Activated CD4-positive, alpha-beta T cell treated with anti-CD3 and anti-CD28 coated beads for 36 hours (primary cell): ENCODE measurements around the gene IGFBP4. TPM values are rescaled to one million over a fixed set of nuclear protein-coding genes. Genes with fewer than 3 reads are reported as not detected.

Source experiments
- ATAC-seq: fragments of 200-7000 bp; cut with Tn5 transposase; one replicate; pipeline ENCODE4 v1.10.0; 2021; ENCODE audit warnings: mild to moderate bottlenecking, moderate library complexity
- CTCF ChIA-PET: fragments of 350-600 bp; sonication (Branson Sonifier 250); formaldehyde crosslinking; loops from one replicate; lab custom pipeline; 2021; ENCODE audit warnings: antibody characterized with exemption; lab: Charles Lee
- POLR2A ChIA-PET: fragments of 350-600 bp; sonication (Branson Sonifier 250); formaldehyde crosslinking; loops from one replicate; lab custom pipeline; 2021; ENCODE audit warnings: antibody characterized with exemption, inconsistent platforms; lab: Charles Lee
- DNase-seq: peaks from one replicate; pipeline ENCODE4 v3.0.0-alpha.2; 2020
- H3K27ac Mint-ChIP-seq: one replicate; pipeline ENCODE4 v1.8.0; 2021; ENCODE audit warnings: mixed read lengths
- H3K27me3 Mint-ChIP-seq: one replicate; pipeline ENCODE4 v1.8.0; 2021; ENCODE audit warnings: mixed read lengths
- H3K36me3 Mint-ChIP-seq: one replicate; pipeline ENCODE4 v1.8.0; 2021; ENCODE audit warnings: low read depth, mixed read lengths
- H3K4me1 Mint-ChIP-seq: one replicate; pipeline ENCODE4 v1.8.0; 2021; ENCODE audit warnings: mixed read lengths
- H3K4me3 Mint-ChIP-seq: one replicate; pipeline ENCODE4 v1.8.0; 2021; ENCODE audit warnings: mild to moderate bottlenecking, moderate library complexity, mixed read lengths
- H3K9me3 Mint-ChIP-seq: one replicate; pipeline ENCODE4 v1.8.0; 2021; ENCODE audit warnings: low read depth, mixed read lengths
- intact Hi-C, 2 experiments: fragments of 100-400 bp; cut with DNase I in 1 of 2; cut with micrococcal nuclease in 1 of 2; formaldehyde crosslinking; loops; one replicate each; pipeline versions ENCODE4 v1.14.2 to v1.15.1; 2022 to 2024; cut with DNase I, micrococcal nuclease
- total RNA-seq, 2 experiments: library from RNA; stranded (reverse); gene quantifications; one replicate each; pipeline ENCODE4 v1.2.3, GENCODE V29; 2021

The IGFBP4 gene
- total RNA-seq, 2 experiments from 2014 or later: 40.2 to 45.6 TPM

DNA sequence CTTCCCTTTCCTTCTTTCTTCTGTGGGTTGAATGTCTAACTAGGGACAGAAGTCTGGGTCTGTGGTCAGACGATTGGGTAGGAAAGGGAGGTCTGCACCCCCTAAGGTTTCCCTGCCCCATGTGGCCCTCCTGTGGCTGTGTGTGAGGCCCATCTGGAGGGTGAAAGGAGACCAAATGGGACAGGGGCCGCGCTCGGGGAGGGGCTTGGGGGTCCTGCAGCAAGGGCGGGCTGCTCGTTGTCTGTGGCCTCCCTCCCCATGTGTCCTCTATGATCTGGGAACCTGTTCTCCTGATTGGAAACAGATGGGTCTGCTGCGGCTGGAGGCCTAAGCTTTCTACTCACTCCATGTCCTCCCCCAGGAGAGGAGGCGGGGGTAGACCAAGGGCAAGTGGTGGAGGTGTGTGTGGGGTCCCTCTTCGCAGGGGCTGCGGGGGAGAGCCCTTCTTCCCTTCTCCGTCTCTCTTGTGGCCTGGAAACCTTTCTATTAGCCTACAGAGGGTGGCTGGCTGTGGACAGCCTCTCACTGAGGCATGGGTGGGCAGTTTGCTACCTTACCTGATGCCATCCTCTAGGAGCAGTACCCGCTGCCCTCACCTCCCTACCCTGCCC is 18.6 kb downstream of the IGFBP4 start:
- Mint-ChIP-seq H3K9me3 (no peaks in the 10 kb centered on the region), H3K4me1 (no peaks in the 10 kb centered on the region), H3K36me3 (peaks cover 2% of the 10 kb centered on the region), H3K27ac (no peak overlapping the region), H3K27me3 (no peaks in the 10 kb centered on the region), H3K4me3 (no peak overlapping the region)
- intact Hi-C loops: no loop called here
- ChIA-PET POLR2A (interaction anchor here (0.6 kb wide), 1 partner anchor 172 kb away, joined by 7 read pairs; no protein-coding TSS in a partner anchor), CTCF (interaction anchor here (0.7 to 1.3 kb wide), 2 partner anchors 11 to 13 kb away, joined by 3 to 5 read pairs; no protein-coding TSS in a partner anchor)
- ATAC-seq (peak; percentile 10), DNase-seq (no peak)

DNA sequence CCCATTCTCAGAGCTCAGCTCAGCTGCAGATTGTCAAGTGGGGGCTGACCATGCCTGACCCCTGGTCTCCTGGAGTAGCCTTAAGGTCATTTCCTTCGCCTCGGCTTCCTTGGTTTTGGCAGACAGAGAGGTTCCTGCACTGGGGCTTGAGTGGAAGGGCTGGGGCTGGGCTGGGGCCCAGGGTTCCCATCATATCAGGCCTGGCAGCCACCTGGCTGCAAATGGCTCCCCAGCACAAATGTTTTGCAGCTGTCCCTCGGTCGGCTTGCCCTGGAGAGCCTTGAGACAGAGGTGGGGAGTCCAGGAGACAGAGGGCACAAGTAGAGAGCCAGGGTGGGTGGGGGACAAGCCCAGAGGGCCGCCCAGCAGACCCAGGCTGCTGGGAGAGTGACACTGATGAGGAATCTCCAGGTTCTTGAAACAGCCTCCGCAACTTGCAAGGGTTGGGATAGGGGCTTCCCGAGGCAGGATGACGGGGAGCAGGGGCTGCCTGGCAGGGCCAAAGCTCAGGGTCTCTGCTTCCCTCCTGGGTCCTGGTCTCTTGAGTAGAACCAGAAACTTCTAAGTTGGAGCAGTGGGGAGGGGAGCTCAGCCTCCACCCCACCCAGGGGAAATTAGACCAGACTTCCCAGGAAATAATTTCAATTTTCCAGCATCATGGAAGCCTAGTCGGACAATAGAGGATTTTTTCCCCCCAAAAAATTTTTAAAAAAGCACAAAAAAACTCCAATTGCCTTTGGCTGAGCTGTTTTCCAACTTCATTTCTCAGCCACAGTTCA is 19.3 kb downstream of the IGFBP4 start:
- H3K27me3 Mint-ChIP-seq: peaks cover 1% of the 10 kb centered on the region
- H3K9me3 Mint-ChIP-seq: no peaks in the 10 kb centered on the region
- H3K27ac Mint-ChIP-seq: no peak overlapping the region
- H3K36me3 Mint-ChIP-seq: peaks cover 2% of the 10 kb centered on the region
- no peak for ATAC-seq
- H3K4me3 Mint-ChIP-seq: no peak overlapping the region
- CTCF ChIA-PET: interaction anchor here (0.6 to 1.3 kb wide), 5 partner anchors 10 to 99 kb away, joined by 3 read pairs; no protein-coding TSS in a partner anchor
- intact Hi-C loops: no loop called here
- POLR2A ChIA-PET: interaction anchor here (0.6 kb wide), 1 partner anchor 19 kb away, joined by 3 read pairs; no protein-coding TSS in a partner anchor
- no peaks in the 10 kb centered on the region for H3K4me1 Mint-ChIP-seq
- no peak for DNase-seq

DNA sequence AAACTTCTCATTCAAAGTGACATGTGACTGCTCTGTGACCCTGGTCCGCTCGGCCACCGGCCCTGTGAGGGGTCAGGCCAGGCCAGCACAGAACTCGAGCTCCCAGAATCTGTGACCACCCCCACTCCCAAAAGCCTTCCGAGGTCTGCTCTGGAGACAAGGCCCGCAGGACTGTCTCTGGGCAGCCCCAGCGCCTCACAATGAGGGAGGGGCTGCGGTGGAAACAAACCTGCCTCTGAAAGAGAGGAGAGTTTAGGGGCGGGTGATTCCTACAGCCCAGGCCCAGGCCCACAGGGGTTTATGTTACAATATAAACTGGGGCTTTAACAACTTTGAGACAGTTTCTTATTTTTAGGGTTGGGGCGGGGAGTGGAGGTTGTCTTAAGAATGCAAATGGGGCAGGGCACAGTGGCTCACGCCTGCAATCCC is 19.9 kb downstream of the IGFBP4 start:
- Mint-ChIP-seq H3K4me1 (no peaks in the 10 kb centered on the region), H3K4me3 (no peak overlapping the region), H3K27ac (no peak overlapping the region), H3K9me3 (no peaks in the 10 kb centered on the region), H3K36me3 (no peaks in the 10 kb centered on the region), H3K27me3 (peaks cover 2% of the 10 kb centered on the region)
- DNase-seq: no peak
- ATAC-seq: no peak
- ChIA-PET POLR2A (interaction anchor here (0.6 to 0.7 kb wide), 2 partner anchors 19 to 462 kb away, joined by 3 to 5 read pairs; no protein-coding TSS in a partner anchor), CTCF (interaction anchor here (0.6 to 1.3 kb wide), 5 partner anchors 11 to 100 kb away, joined by 3 read pairs; no protein-coding TSS in a partner anchor)
- intact Hi-C loops: no loop called here

DNA sequence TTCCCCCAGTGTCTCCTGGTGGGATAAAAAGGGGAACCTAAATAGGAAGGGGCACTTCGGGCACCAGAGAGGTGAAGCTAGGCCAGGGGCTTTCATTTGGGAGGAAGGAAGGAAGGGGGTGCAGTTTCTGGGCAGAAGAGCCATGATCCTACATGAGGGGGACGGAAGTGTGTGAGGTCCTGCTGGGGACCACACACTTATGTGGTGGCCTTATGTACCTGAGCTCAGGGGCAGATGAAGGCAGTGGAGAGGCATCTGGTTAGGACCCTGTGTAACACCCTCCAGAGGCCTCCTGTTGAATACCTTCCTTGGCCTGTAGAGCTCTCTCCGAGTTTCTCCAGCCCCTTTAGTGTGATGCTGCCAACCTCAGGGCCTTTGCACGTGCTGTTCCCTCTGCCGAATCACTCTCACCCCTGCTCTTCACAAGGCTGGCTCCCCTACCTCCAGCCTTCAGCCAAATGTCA is 21.2 kb downstream of the IGFBP4 start:
- Mint-ChIP-seq H3K27me3 (peaks cover 2% of the 10 kb centered on the region), H3K9me3 (no peaks in the 10 kb centered on the region), H3K4me3 (no peak overlapping the region), H3K4me1 (no peaks in the 10 kb centered on the region), H3K27ac (no peak overlapping the region), H3K36me3 (no peaks in the 10 kb centered on the region)
- intact Hi-C loops: no loop called here
- ChIA-PET POLR2A (no interaction called here), CTCF (interaction anchor here (0.8 to 1.4 kb wide), 5 partner anchors 21 to 95 kb away, joined by 3 to 6 read pairs (median 4); partner anchors contain the start of gene IGFBP4)
- ATAC-seq (no peak), DNase-seq (no peak)

DNA sequence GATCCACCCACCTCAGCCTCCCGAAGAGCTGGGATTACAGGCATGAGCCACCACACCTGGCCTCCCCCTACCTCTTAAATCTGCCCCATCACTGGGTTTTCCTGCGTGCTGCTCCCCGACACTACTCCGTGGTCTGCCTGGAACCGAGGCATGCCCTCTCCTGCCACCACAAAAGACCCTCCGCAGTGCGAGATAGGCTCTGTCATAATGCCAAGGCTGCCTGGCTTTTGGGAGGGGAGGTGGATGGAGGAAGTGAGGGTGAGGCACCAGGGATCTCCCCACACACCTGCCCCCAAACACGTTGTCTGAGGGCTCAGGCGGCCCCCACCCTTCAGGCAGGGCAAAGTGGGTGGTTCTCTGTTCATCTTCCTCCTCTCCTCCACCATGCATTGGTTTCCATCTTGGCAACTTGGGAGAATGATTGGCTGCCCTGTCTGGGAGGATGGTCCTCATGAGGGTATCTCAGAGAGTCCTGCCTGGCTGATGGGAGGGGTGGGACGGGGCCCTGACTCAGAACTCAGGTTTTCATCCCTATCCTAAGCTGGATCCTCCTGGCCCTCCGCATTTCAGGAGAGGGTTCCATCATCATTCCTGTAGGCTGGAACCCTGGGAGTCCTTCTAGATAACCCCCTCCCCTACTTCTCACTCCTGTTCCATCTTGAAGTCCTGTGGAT is 23.2 kb downstream of the IGFBP4 start:
- ATAC-seq: no peak
- intact Hi-C loops: no loop called here
- no peak for DNase-seq
- Mint-ChIP-seq H3K4me1 (no peaks in the 10 kb centered on the region), H3K4me3 (no peak overlapping the region), H3K27ac (no peak overlapping the region), H3K36me3 (no peaks in the 10 kb centered on the region), H3K27me3 (peaks cover 2% of the 10 kb centered on the region), H3K9me3 (no peaks in the 10 kb centered on the region)
- ChIA-PET CTCF (interaction anchor here (0.6 to 1.2 kb wide), 3 partner anchors 12 to 32 kb away, joined by 3 read pairs; no protein-coding TSS in a partner anchor), POLR2A (interaction anchor here (0.6 to 0.8 kb wide), 2 partner anchors 10 to 20 kb away, joined by 4 to 11 read pairs; no protein-coding TSS in a partner anchor)

DNA sequence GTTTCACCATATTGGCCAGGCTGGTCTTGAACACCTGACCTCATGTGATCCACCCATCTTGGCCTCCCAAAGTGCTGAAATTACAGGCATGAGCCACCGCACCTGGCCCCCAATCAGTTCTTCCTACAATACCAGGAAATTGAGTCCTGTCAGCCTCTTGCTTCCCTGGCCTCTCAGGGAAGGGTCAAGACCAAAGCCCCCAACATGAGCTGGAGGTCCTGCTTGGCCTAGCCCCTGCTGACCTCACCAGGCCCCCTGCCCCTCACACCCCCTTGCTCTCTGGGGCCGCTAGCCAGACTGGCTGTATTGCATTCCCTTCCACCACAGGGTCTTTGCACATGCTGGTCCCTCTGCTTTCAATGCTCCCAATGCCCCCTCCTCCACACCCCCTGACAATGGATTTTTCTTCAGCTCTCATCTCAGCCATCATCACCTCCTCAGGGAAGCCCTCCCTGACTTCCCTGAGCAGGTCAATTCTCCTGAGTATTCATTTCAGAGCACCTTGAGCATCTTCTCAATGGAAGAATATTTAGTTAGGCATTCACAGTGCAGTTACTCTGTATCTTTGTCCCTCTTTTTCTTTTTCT is 24.1 kb downstream of the IGFBP4 start:
- intact Hi-C loops: no loop called here
- Mint-ChIP-seq H3K27me3 (peaks cover 2% of the 10 kb centered on the region), H3K36me3 (no peaks in the 10 kb centered on the region), H3K27ac (no peak overlapping the region), H3K9me3 (no peaks in the 10 kb centered on the region), H3K4me1 (no peaks in the 10 kb centered on the region), H3K4me3 (no peak overlapping the region)
- CTCF ChIA-PET: interaction anchor here (0.6 kb wide), 1 partner anchor 33 kb away, joined by 3 read pairs; no protein-coding TSS in a partner anchor
- POLR2A ChIA-PET: interaction anchor here (0.8 kb wide), 1 partner anchor 9 kb away, joined by 4 read pairs; no protein-coding TSS in a partner anchor
- ATAC-seq: no peak
- DNase-seq: no peak

DNA sequence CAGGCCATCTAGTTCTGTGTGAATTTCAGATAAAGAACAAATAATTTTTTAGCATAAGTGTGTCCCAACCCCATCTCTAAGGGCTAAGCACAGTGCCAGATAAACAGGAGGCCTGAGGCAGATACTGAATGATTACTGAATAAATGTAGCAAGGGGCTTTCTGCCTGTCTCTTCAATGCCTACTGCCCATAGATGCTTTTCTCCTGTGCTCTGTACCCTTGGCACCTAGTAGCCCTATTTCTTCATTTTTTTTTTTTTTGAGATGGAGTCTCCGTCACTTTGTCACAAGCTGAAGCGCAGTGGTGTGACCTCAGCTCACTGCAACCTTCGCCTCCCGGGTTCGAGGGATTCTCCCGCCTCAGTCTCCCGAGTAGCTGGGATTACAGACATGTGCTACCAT is 25.3 kb downstream of the IGFBP4 start:
- ChIA-PET POLR2A (no interaction called here), CTCF (interaction anchor here (0.6 kb wide), 1 partner anchor 27 kb away, joined by 5 read pairs; no protein-coding TSS in a partner anchor)
- Mint-ChIP-seq H3K27ac (no peak overlapping the region), H3K4me1 (no peaks in the 10 kb centered on the region), H3K4me3 (no peak overlapping the region), H3K36me3 (no peaks in the 10 kb centered on the region), H3K27me3 (peaks cover 2% of the 10 kb centered on the region), H3K9me3 (no peaks in the 10 kb centered on the region)
- no peak for ATAC-seq
- intact Hi-C loops: no loop called here
- DNase-seq: no peak

DNA sequence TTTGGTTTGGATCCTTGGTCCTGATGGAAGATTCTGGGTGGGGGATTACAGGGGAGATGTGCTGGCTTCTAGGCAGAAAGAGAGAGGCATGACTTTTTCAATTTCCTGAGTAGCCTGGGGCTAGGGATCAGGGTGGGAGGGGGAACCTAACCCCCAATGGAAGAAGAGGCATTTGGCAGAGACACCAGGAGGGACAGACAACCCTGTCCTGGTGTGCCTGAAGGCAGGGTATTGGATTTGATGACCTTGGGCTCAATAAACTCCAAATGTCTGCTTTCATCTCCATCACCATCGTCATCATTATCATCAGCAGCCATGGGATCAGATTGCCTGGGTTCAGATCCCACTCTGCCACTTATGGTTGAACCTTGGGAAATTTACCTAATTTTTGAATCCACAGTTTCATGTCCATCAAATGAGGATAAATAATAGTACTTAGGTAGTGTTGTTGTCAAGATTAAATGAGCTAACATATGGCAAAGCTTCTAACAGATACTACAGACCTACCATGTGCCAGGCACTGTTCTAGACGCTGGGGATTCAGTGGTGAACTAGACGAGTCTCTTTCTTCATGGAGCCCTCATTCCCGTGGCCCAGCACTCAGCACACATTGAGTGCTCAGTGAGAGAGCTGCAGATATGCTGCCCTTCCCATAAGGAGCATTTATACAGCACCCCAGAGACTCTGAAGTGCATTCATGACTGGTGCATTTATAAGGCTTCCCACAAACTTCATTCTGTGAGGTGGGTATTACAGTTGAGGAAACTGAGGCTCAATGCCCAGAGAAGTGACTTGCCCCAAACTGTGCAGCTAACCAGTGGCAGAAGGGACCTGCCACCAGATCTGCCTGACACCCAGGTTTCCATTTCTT is 26.8 kb downstream of the IGFBP4 start:
- POLR2A ChIA-PET: no interaction called here
- no peaks in the 10 kb centered on the region for H3K36me3 Mint-ChIP-seq
- intact Hi-C loops: loop anchor here in 1 of 2 experiments (10.0 kb wide), 1 partner anchor 45 kb away; no protein-coding TSS in a partner anchor
- H3K27me3 Mint-ChIP-seq: peaks cover 2% of the 10 kb centered on the region
- ATAC-seq: no peak
- no peak overlapping the region for H3K27ac Mint-ChIP-seq
- no peaks in the 10 kb centered on the region for H3K4me1 Mint-ChIP-seq
- no peak overlapping the region for H3K4me3 Mint-ChIP-seq
- no peaks in the 10 kb centered on the region for H3K9me3 Mint-ChIP-seq
- CTCF ChIA-PET: interaction anchor here (0.7 kb wide), 2 partner anchors 10 to 96 kb away, joined by 3 to 4 read pairs; no protein-coding TSS in a partner anchor
- DNase-seq: no peak

DNA sequence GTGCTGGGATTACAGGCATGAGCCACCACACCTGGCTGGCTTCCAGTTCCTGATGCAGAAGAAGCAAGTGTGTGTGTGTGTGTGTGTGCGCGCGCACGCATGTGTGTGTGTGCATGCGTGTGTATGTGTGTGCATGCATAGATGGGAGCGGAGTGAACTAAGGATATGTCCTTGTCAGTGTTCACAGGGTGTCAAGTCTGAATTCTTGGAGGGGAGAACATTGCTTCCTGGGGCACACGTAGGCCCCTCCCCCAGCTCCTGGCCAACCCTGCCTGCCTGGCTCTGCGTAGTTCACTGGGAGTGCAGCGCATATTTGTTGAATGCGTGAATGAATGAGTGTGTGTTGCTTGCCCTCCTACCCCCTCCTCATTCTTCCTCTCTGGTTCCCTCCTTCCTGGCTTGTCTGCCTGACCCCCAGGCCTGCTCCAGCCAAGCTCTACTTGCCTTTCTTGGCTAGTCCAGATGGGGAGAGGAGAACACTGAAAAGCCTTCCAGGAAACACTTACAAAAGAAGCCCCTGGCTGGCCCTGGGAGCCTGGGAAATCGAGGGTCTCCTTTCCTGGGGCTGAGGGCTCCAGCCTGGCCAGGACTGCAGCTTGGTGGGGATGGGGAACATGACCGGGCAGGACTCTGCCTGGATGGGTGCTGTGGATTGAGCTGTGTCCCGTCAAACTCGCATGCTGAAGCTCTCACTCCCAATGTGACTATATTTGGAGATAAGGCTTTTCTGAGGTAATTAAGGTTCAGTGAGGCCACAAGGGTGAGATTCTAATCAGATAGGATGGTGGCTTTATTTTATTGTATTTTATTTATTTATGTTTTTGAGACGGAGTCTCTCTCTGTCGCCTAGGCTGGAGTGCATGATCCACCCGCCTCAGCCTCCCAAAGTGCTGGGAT is 27.9 kb downstream of the IGFBP4 start:
- Mint-ChIP-seq H3K27me3 (peaks cover 2% of the 10 kb centered on the region), H3K4me1 (peaks cover 1% of the 10 kb centered on the region), H3K27ac (no peak overlapping the region), H3K36me3 (no peaks in the 10 kb centered on the region), H3K9me3 (no peaks in the 10 kb centered on the region), H3K4me3 (no peak overlapping the region)
- ATAC-seq (no peak), DNase-seq (no peak)
- intact Hi-C loops: loop anchor here in 1 of 2 experiments (10.0 kb wide), 1 partner anchor 46 kb away; no protein-coding TSS in a partner anchor
- ChIA-PET POLR2A (no interaction called here), CTCF (interaction anchor here (0.8 to 1.3 kb wide), 3 partner anchors 10 to 64 kb away, joined by 3 read pairs; partner anchors contain the start of gene TNS4)
